Right cardiac atrium (tissue), 5 donors: ENCODE measurements around the gene CD82. TPM values are rescaled to one million over a fixed set of nuclear protein-coding genes. Genes with fewer than 3 reads are reported as not detected.
A peak's percentile ranks its signal among the peaks of the same experiment; 100 is the strongest.

Source experiments
- ATAC-seq, 2 donors: fragments of 200-7000 bp; cut with Tn5 transposase; one replicate each; pipeline versions ENCODE4 v1.8.0 to v1.9.1; 2020; ENCODE audit warnings: moderate library complexity in 2 of 2, mild to moderate bottlenecking in 1 of 2
- DNase-seq, 3 donors: peaks; one replicate each; pipeline ENCODE4 v3.0.0-alpha.2; 2020
- H3K27ac ChIP-seq: one replicate; pipeline ENCODE4 v1.5.1; 2013; ENCODE audit warnings: mild to moderate bottlenecking, low read length, control low read depth, moderate library complexity
- H3K27me3 ChIP-seq: one replicate; pipeline ENCODE4 v1.6.1; 2013; ENCODE audit not compliant: control insufficient read depth, insufficient read depth
- H3K4me1 ChIP-seq: one replicate; pipeline ENCODE4 v1.6.1; 2013; ENCODE audit warnings: low read length; ENCODE audit not compliant: control insufficient read depth, insufficient read depth
- H3K4me3 ChIP-seq: one replicate; pipeline ENCODE4 v1.5.1; 2013; ENCODE audit warnings: low read length, control low read depth
- H3K9me3 ChIP-seq: one replicate; pipeline ENCODE4 v1.6.1; 2013; ENCODE audit warnings: low read length; ENCODE audit not compliant: control insufficient read depth
- WGBS: extraction: QIAGEN DNeasy Blood & Tissue Kit; methylation state at CpG from one replicate; pipeline ENCODE4 v1.1.7; 2013; 5-methylcytosine and 5-hydroxymethylcytosine counted together
- intact Hi-C, 4 donors: fragments of 100-400 bp; cut with DNase I; formaldehyde crosslinking; loops; one replicate each; pipeline versions ENCODE4 v1.11.0 to v1.14.0; 2022 to 2023
- polyA plus RNA-seq: library from polyadenylated mRNA; stranded (reverse); fragments of 200-250 nt; gene quantifications from one replicate; pipeline ENCODE4 v1.2.3, GENCODE V29; 2013
- total RNA-seq, 4 donors: library from RNA; stranded (reverse); fragmentation: NEBNext Ultra II Directional; extraction: Animal tissue kit (Norgen Biotek cat#: 25700); gene quantifications; one replicate each; pipeline ENCODE4 v1.2.1, GENCODE V29; 2021
- donor health status: healthy with polysubstance abuse.
- donor health status: DM: no; HTN: yes; CAD: no.
- donor health status: DM: no; HTN: no; CAD: no.
- donor health status: DM: no; HTN: yes; CAD: no; lungs with severe emphysema.
- donor health status: DM: yes; HTN: yes; CAD: no.

The CD82 gene
- total and polyA plus RNA-seq, 5 donors, result 16.7 to 33.6 (median 24.7) TPM

GRCh38 chr11:44601471-44602370 lies 36.3 kb downstream of the CD82 start:
- 74% methylated on average over 14 of the region's 14 CpGs for WGBS
- intact Hi-C loops, result loop anchor here in 2 of 4 donors (5.0 to 10.0 kb wide), 2 partner anchors 34 to 307 kb away; partner anchors contain the start of gene CD82 (in 1 of the 2)
- H3K27ac ChIP-seq, result no peak overlapping the region
- H3K9me3 ChIP-seq, result no peaks in the 10 kb centered on the region
- H3K4me3 ChIP-seq, result no peak overlapping the region
- DNase-seq, result peak in 2 of 3 donors; percentile 49 to 54
- peaks cover 2% of the 10 kb centered on the region for H3K4me1 ChIP-seq
- no peaks in the 10 kb centered on the region for H3K27me3 ChIP-seq
- ATAC-seq, result peak in 1 of 2 donors; percentile 23

- intact Hi-C loops, result loop anchor here in 2 of 4 donors (5.0 to 10.0 kb wide), 2 partner anchors 36 to 308 kb away; partner anchors contain the start of gene CD82 (in 1 of the 2)
- 36% methylated on average over 6 of the region's 6 CpGs for WGBS
- peaks cover 2% of the 10 kb centered on the region for H3K4me1 ChIP-seq
Observed at GRCh38 chr11:44602891-44603310, 37.4 kb downstream of the CD82 start.

GRCh38 chr11:44604171-44604581 lies 38.7 kb downstream of the CD82 start:
- ATAC-seq (no peak), DNase-seq (peak in 1 of 3 donors; percentile 12)
- H3K4me3 ChIP-seq, result no peak overlapping the region
- H3K9me3 ChIP-seq, result no peaks in the 10 kb centered on the region
- H3K27me3 ChIP-seq, result no peaks in the 10 kb centered on the region
- 79% methylated on average over 6 of the region's 6 CpGs for WGBS
- peaks cover 2% of the 10 kb centered on the region for H3K4me1 ChIP-seq
- H3K27ac ChIP-seq, result no peak overlapping the region
- intact Hi-C loops, result loop anchor here in 2 of 4 donors (5.0 to 10.0 kb wide), 2 partner anchors 37 to 309 kb away; partner anchors contain the start of gene CD82 (in 1 of the 2)

More at GRCh38 chr11:44602891-44603310, 37.4 kb downstream of the CD82 start:
- Histone ChIP-seq H3K27me3 (no peaks in the 10 kb centered on the region), H3K4me3 (no peak overlapping the region), H3K9me3 (no peaks in the 10 kb centered on the region), H3K27ac (peak overlapping the region; percentile 15)
- ATAC-seq, result peak; percentile 12 to 59
- DNase-seq, result peak in 1 of 3 donors; percentile 63

- Histone ChIP-seq H3K4me1 (peaks cover 2% of the 10 kb centered on the region), H3K4me3 (no peak overlapping the region), H3K27ac (no peak overlapping the region), H3K27me3 (no peaks in the 10 kb centered on the region), H3K9me3 (no peaks in the 10 kb centered on the region)
- intact Hi-C loops, result loop anchor here in 1 of 4 donors (10.0 kb wide), 1 partner anchor 310 kb away; no protein-coding TSS in a partner anchor
- 93% methylated on average over 25 of the region's 25 CpGs for WGBS
- ATAC-seq, result no peak
- peak in 1 of 3 donors; percentile 24 for DNase-seq
Observed at GRCh38 chr11:44605068-44605708, 39.7 kb downstream of the CD82 start.

GRCh38 chr11:44605965-44606364 lies 40.5 kb downstream of the CD82 start:
- intact Hi-C loops, result loop anchor here in 1 of 4 donors (10.0 kb wide), 1 partner anchor 311 kb away; no protein-coding TSS in a partner anchor
- 95% methylated on average over 7 of the region's 7 CpGs for WGBS
- H3K4me3 ChIP-seq, result no peak overlapping the region
- peaks cover 2% of the 10 kb centered on the region for H3K4me1 ChIP-seq
- ATAC-seq, result no peak
- no peaks in the 10 kb centered on the region for H3K9me3 ChIP-seq
- no peaks in the 10 kb centered on the region for H3K27me3 ChIP-seq
- no peak for DNase-seq
- H3K27ac ChIP-seq, result no peak overlapping the region

- DNase-seq, result peak in 1 of 3 donors; percentile 3
- WGBS, result 94% methylated on average over 3 of the region's 3 CpGs
- Histone ChIP-seq H3K4me3 (no peak overlapping the region), H3K27me3 (no peaks in the 10 kb centered on the region), H3K27ac (no peak overlapping the region), H3K9me3 (no peaks in the 10 kb centered on the region), H3K4me1 (peaks cover 2% of the 10 kb centered on the region)
- intact Hi-C loops, result loop anchor here in 1 of 4 donors (10.0 kb wide), 1 partner anchor 312 kb away; no protein-coding TSS in a partner anchor
- ATAC-seq, result no peak
Observed at GRCh38 chr11:44606472-44606871, 41.0 kb downstream of the CD82 start.

GRCh38 chr11:44607319-44607962 lies 42.0 kb downstream of the CD82 start:
- no peak for ATAC-seq
- H3K27me3 ChIP-seq, result no peaks in the 10 kb centered on the region
- H3K9me3 ChIP-seq, result no peaks in the 10 kb centered on the region
- intact Hi-C loops, result loop anchor here in 1 of 4 donors (10.0 kb wide), 1 partner anchor 313 kb away; no protein-coding TSS in a partner anchor
- peaks cover 2% of the 10 kb centered on the region for H3K4me1 ChIP-seq
- H3K27ac ChIP-seq, result no peak overlapping the region
- DNase-seq, result peak in 1 of 3 donors; percentile 25
- 90% methylated on average over 6 of the region's 6 CpGs for WGBS
- no peak overlapping the region for H3K4me3 ChIP-seq

- no peak overlapping the region for H3K4me3 ChIP-seq
- 77% methylated on average over 8 of the region's 8 CpGs for WGBS
- no peaks in the 10 kb centered on the region for H3K9me3 ChIP-seq
- H3K27me3 ChIP-seq, result no peaks in the 10 kb centered on the region
- intact Hi-C loops, result loop anchor here in 1 of 4 donors (10.0 kb wide), 1 partner anchor 313 kb away; no protein-coding TSS in a partner anchor
- no peak overlapping the region for H3K27ac ChIP-seq
- H3K4me1 ChIP-seq, result peaks cover 2% of the 10 kb centered on the region
- ATAC-seq (no peak), DNase-seq (peak in 1 of 3 donors; percentile 28)
Observed at GRCh38 chr11:44607987-44608386, 42.5 kb downstream of the CD82 start.

- H3K27ac ChIP-seq, result no peak overlapping the region
- intact Hi-C loops, result loop anchor here in 1 of 4 donors (10.0 kb wide), 1 partner anchor 314 kb away; no protein-coding TSS in a partner anchor
Observed at GRCh38 chr11:44608651-44608990, 43.2 kb downstream of the CD82 start.

More at GRCh38 chr11:44608651-44608990, 43.2 kb downstream of the CD82 start:
- H3K4me1 ChIP-seq, result no peaks in the 10 kb centered on the region
- H3K9me3 ChIP-seq, result no peaks in the 10 kb centered on the region
- WGBS, result 84% methylated on average over 9 of the region's 9 CpGs
- H3K4me3 ChIP-seq, result no peak overlapping the region
- H3K27me3 ChIP-seq, result no peaks in the 10 kb centered on the region
- peak in 1 of 3 donors; percentile 9 for DNase-seq
- ATAC-seq, result no peak
